HepG2 (cell line): ENCODE data around the gene SLC25A33. TPM values are rescaled to one million over a fixed set of nuclear protein-coding genes. Genes with fewer than 3 reads are reported as not detected.

Experiments used
- BRCA1 ChIP-seq: sonication (generic); formaldehyde crosslinking; IDR thresholded peaks from 2 replicates; pipeline ENCODE4 v1.4.0; 2020; ENCODE audit warnings: missing genetic modification reagents
- BRD4 ChIP-seq: sonication (generic); formaldehyde crosslinking; IDR thresholded peaks from 2 replicates; pipeline ENCODE4 v1.4.0; 2020; ENCODE audit warnings: missing genetic modification reagents
- HHEX ChIP-seq: IDR thresholded peaks from 2 replicates; pipeline ENCODE4 v1.6.1; 2016; ENCODE audit warnings: control low read depth
- HOXA9 ChIP-seq: sonication (generic); formaldehyde crosslinking; IDR thresholded peaks from 2 replicates; pipeline ENCODE4 v1.8.1; 2022; ENCODE audit warnings: missing genetic modification reagents, mild to moderate bottlenecking, moderate library complexity, borderline replicate concordance
- MYC ChIP-seq: sonication (generic); formaldehyde crosslinking; IDR thresholded peaks from 2 replicates; pipeline ENCODE4 v1.9.0; 2021; ENCODE audit warnings: missing genetic modification reagents, borderline replicate concordance
- POGZ ChIP-seq: sonication (generic); formaldehyde crosslinking; IDR thresholded peaks from 2 replicates; pipeline ENCODE4 v1.4.0; 2020; ENCODE audit warnings: mild to moderate bottlenecking, missing genetic modification reagents
- SAFB2 ChIP-seq: sonication (generic); formaldehyde crosslinking; IDR thresholded peaks from 2 replicates; pipeline ENCODE4 v1.5.1; 2020; ENCODE audit warnings: missing genetic modification reagents, low read depth, mild to moderate bottlenecking, borderline replicate concordance
- SOX5 ChIP-seq: IDR thresholded peaks from 2 replicates; pipeline ENCODE4 v1.6.1; 2016; ENCODE audit warnings: borderline replicate concordance
- SP140L ChIP-seq: sonication (generic); formaldehyde crosslinking; IDR thresholded peaks from 2 replicates; pipeline ENCODE4 v1.4.0; 2020; ENCODE audit warnings: missing genetic modification reagents, borderline replicate concordance
- WIZ ChIP-seq: sonication (generic); formaldehyde crosslinking; IDR thresholded peaks from 2 replicates; pipeline ENCODE4 v1.5.1; 2020; ENCODE audit warnings: mild to moderate bottlenecking, missing genetic modification reagents
- ZMYM4 ChIP-seq: sonication (generic); formaldehyde crosslinking; IDR thresholded peaks from 2 replicates; pipeline ENCODE4 v1.8.1; 2023; ENCODE audit warnings: mild to moderate bottlenecking, missing genetic modification reagents
- ZNF234 ChIP-seq: sonication (generic); formaldehyde crosslinking; conservative IDR thresholded peaks from 2 replicates; pipeline ENCODE4 v1.5.1; 2020; ENCODE audit warnings: mild to moderate bottlenecking, missing genetic modification reagents
- ZNF530 ChIP-seq: sonication (generic); formaldehyde crosslinking; IDR thresholded peaks from 2 replicates; pipeline ENCODE4 v1.5.0; 2020; ENCODE audit warnings: low read depth, mild to moderate bottlenecking, missing genetic modification reagents
- ZNF567 ChIP-seq: sonication (generic); formaldehyde crosslinking; IDR thresholded peaks from 2 replicates; pipeline ENCODE4 v1.8.1; 2023; ENCODE audit warnings: mild to moderate bottlenecking, missing genetic modification reagents, borderline replicate concordance
- ZNF569 ChIP-seq: sonication (generic); formaldehyde crosslinking; IDR thresholded peaks from 2 replicates; pipeline ENCODE4 v1.5.0; 2020; ENCODE audit warnings: mild to moderate bottlenecking, missing genetic modification reagents, moderate library complexity, borderline replicate concordance
- ZSCAN30 ChIP-seq: sonication (generic); formaldehyde crosslinking; IDR thresholded peaks from 2 replicates; pipeline ENCODE4 v1.5.0; 2020; ENCODE audit warnings: mild to moderate bottlenecking, missing genetic modification reagents
- polyA plus RNA-seq, 8 experiments: library from polyadenylated mRNA; depleted of rRNA in 3 of 8; stranded (reverse) in 7 of 8; unstranded in 1 of 8; fragments of >200 nt; fragmentation: Illumina TruSeq in 4 of 8; extraction: Trizol in 4 of 8; gene quantifications; 2 replicates each; pipeline versions ENCODE4 v1.2.1 to v1.2.3, GENCODE V29; 2011 to 2016; ENCODE audit warnings: low read depth in 4 of 8, missing spikeins in 1 of 8, mixed read lengths in 1 of 8; ENCODE audit not compliant: insufficient read depth in 1 of 8
- total RNA-seq, 5 experiments: library from RNA; depleted of rRNA; stranded (reverse); fragments of >200 nt; fragmentation: Illumina TruSeq; extraction: Trizol; gene quantifications; 2 replicates each; pipeline ENCODE4 v1.2.3, GENCODE V29; 2016; ENCODE audit warnings: low read depth in 1 of 5
- TF ChIP-seq, protein P1 (sequence below): sonication (generic); formaldehyde crosslinking; IDR thresholded peaks from 2 replicates; pipeline ENCODE4 v1.8.0; 2022; ENCODE audit warnings: mild to moderate bottlenecking, missing genetic modification reagents, borderline replicate concordance
- TF ChIP-seq, protein P2 (sequence below): sonication (generic); formaldehyde crosslinking; IDR thresholded peaks from 2 replicates; pipeline ENCODE4 v1.4.0; 2020; ENCODE audit warnings: mild to moderate bottlenecking, missing genetic modification reagents
- TF ChIP-seq, protein P3 (sequence below): sonication (generic); formaldehyde crosslinking; IDR thresholded peaks from 2 replicates; pipeline ENCODE4 v1.5.1; 2020; ENCODE audit warnings: missing genetic modification reagents, mild to moderate bottlenecking, borderline replicate concordance
- TF ChIP-seq, protein P4 (sequence below): sonication (generic); formaldehyde crosslinking; IDR thresholded peaks from 2 replicates; pipeline ENCODE4 v1.8.0; 2022; ENCODE audit warnings: mild to moderate bottlenecking, missing genetic modification reagents; ENCODE audit not compliant: insufficient replicate concordance
- TF ChIP-seq, protein P5 (sequence below): IDR thresholded peaks from 2 replicates; pipeline ENCODE4 v1.6.1; 2016; ENCODE audit warnings: mild to moderate bottlenecking

SLC25A33 gene
- total and polyA plus RNA-seq, 2 of the 13 experiments (the other 11 are each of a cell fraction or from before 2014, with no cell fraction given): 15.4 to 50.3 TPM

DNA sequence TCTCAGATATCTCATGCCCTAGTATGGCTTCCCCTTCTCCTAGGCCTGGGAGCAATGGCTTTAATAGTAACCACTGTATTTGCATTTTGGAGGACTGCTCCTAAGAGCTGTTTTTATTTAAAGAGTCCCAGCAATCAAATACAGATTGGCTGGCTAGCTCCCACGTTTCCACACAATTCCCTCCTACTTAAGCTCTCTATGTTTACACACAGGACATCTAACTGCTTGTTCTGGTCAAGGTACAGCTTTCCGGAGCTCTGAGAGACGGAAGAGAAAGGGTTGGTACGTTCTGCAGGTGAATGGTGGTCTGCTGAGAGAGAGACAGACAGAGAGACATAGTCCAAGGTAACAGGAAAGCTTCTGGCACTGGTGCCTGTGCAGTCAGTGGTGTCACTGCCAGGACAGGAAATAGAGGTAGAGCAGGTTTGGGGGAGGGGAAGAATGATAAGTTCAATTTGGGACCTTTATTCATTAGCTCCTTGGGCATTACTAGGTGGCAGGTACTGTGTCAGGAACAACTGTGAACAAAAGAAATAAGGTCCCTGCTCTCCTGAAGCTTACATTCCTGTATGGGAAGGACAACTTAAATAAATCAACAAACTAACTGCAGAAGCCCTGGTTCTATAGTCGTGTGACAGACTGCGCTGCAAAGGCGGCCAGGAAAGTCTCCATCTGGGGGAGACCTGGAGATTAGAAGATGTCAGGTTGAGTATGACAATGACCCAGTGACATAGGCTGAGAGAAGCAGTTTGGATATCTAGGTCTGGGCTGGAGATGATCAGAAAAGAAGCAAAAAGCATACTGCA, 1.2 kb upstream of the SLC25A33 start (continued):
- no peak for TF ChIP-seq SAFB2 (CRISPR knock-in tag)
- TF ChIP-seq, protein P1, sequence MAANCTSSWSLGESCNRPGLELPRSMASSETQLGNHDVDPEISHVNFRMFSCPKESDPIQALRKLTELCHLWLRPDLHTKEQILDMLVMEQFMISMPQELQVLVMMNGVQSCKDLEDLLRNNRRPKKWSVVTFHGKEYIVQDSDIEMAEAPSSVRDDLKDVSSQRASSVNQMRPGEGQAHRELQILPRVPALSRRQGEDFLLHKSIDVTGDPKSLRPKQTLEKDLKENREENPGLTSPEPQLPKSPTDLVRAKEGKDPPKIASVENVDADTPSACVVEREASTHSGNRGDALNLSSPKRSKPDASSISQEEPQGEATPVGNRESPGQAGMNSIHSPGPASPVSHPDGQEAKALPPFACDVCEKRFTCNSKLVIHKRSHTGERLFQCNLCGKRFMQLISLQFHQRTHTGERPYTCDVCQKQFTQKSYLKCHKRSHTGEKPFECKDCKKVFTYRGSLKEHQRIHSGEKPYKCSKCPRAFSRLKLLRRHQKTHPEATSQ (CRISPR knock-in tag): no peak
- 0 out of 2 replicates have a peak, but pooled peaks have one; percentile 38 for TF ChIP-seq MYC (CRISPR knock-in tag)
- TF ChIP-seq, protein P2, sequence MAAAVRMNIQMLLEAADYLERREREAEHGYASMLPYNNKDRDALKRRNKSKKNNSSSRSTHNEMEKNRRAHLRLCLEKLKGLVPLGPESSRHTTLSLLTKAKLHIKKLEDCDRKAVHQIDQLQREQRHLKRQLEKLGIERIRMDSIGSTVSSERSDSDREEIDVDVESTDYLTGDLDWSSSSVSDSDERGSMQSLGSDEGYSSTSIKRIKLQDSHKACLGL (CRISPR knock-in tag): no peak
- TF ChIP-seq HOXA9 (CRISPR knock-in tag): no peak
- no peak for TF ChIP-seq ZNF234
- 0 out of 2 replicates have a peak, but pooled peaks have one; percentile 47 for TF ChIP-seq BRD4 (CRISPR knock-in tag)
- TF ChIP-seq BRCA1 (CRISPR knock-in tag): no peak
- TF ChIP-seq, protein P3, sequence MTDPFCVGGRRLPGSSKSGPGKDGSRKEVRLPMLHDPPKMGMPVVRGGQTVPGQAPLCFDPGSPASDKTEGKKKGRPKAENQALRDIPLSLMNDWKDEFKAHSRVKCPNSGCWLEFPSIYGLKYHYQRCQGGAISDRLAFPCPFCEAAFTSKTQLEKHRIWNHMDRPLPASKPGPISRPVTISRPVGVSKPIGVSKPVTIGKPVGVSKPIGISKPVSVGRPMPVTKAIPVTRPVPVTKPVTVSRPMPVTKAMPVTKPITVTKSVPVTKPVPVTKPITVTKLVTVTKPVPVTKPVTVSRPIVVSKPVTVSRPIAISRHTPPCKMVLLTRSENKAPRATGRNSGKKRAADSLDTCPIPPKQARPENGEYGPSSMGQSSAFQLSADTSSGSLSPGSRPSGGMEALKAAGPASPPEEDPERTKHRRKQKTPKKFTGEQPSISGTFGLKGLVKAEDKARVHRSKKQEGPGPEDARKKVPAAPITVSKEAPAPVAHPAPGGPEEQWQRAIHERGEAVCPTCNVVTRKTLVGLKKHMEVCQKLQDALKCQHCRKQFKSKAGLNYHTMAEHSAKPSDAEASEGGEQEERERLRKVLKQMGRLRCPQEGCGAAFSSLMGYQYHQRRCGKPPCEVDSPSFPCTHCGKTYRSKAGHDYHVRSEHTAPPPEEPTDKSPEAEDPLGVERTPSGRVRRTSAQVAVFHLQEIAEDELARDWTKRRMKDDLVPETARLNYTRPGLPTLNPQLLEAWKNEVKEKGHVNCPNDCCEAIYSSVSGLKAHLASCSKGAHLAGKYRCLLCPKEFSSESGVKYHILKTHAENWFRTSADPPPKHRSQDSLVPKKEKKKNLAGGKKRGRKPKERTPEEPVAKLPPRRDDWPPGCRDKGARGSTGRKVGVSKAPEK (CRISPR knock-in tag): peak; percentile 85; the same call in 1 of the 2 replicates
- TF ChIP-seq ZNF530 (CRISPR knock-in tag): no peak
- TF ChIP-seq, protein P4, sequence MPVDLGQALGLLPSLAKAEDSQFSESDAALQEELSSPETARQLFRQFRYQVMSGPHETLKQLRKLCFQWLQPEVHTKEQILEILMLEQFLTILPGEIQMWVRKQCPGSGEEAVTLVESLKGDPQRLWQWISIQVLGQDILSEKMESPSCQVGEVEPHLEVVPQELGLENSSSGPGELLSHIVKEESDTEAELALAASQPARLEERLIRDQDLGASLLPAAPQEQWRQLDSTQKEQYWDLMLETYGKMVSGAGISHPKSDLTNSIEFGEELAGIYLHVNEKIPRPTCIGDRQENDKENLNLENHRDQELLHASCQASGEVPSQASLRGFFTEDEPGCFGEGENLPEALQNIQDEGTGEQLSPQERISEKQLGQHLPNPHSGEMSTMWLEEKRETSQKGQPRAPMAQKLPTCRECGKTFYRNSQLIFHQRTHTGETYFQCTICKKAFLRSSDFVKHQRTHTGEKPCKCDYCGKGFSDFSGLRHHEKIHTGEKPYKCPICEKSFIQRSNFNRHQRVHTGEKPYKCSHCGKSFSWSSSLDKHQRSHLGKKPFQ (CRISPR knock-in tag): no peak
- no peak for TF ChIP-seq ZSCAN30 (CRISPR knock-in tag)
- TF ChIP-seq POGZ (CRISPR knock-in tag): 0 out of 2 replicates have a peak, but pooled peaks have one; percentile 12
- TF ChIP-seq WIZ (CRISPR knock-in tag): no peak
- 0 out of 2 replicates have a peak, but pooled peaks have one; percentile 29 for TF ChIP-seq SP140L
- TF ChIP-seq HHEX: peak; percentile 87
- no peak for TF ChIP-seq ZNF567 (CRISPR knock-in tag)
- TF ChIP-seq ZMYM4 (CRISPR knock-in tag): peak; percentile 73; the same call in 1 of the 2 replicates
- no peak for TF ChIP-seq ZNF569 (CRISPR knock-in tag)
- peak; percentile 82; the same call in 1 of the 2 replicates for TF ChIP-seq SOX5 (CRISPR knock-in tag)
- TF ChIP-seq, protein P5, sequence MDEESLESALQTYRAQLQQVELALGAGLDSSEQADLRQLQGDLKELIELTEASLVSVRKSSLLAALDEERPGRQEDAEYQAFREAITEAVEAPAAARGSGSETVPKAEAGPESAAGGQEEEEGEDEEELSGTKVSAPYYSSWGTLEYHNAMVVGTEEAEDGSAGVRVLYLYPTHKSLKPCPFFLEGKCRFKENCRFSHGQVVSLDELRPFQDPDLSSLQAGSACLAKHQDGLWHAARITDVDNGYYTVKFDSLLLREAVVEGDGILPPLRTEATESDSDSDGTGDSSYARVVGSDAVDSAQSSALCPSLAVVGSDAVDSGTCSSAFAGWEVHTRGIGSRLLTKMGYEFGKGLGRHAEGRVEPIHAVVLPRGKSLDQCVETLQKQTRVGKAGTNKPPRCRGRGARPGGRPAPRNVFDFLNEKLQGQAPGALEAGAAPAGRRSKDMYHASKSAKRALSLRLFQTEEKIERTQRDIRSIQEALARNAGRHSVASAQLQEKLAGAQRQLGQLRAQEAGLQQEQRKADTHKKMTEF (CRISPR knock-in tag): peak; percentile 66; the same call in 1 of the 2 replicates
